GM18867 (cell line): Measurements from ENCODE around the gene TNNT3.

Experiments
- ATAC-seq: cut with Tn5 transposase; IDR thresholded peaks from one replicate; pipeline ENCODE4 v1.9.1; 2021; ENCODE audit warnings: mild to moderate bottlenecking, moderate library complexity; ENCODE audit not compliant: unreplicated experiment

Gene TNNT3

GRCh38 chr11:1947592-1948237, 28.2 kb downstream of the TNNT3 start:
- ATAC-seq: no peak

- no peak for ATAC-seq
Measured at GRCh38 chr11:1948389-1948788, 28.9 kb downstream of the TNNT3 start.

- no peak for ATAC-seq
Measured at GRCh38 chr11:1949302-1949701, 29.8 kb downstream of the TNNT3 start.

GRCh38 chr11:1949922-1950321, 30.4 kb downstream of the TNNT3 start:
- no peak for ATAC-seq

- no peak for ATAC-seq
Measured at GRCh38 chr11:1952806-1953482, 33.4 kb downstream of the TNNT3 start.

- no peak for ATAC-seq
Measured at GRCh38 chr11:1953489-1954266, 34.2 kb downstream of the TNNT3 start.

- ATAC-seq: no peak
Measured at GRCh38 chr11:1958367-1958766, 38.9 kb downstream of the TNNT3 start.

GRCh38 chr11:1959786-1960185, 40.3 kb downstream of the TNNT3 start:
- no peak for ATAC-seq

- no peak for ATAC-seq
Measured at GRCh38 chr11:1963864-1964263, 44.4 kb downstream of the TNNT3 start.

GRCh38 chr11:1964348-1964747, 44.8 kb downstream of the TNNT3 start:
- ATAC-seq: no peak

GRCh38 chr11:1964955-1965354, 45.5 kb downstream of the TNNT3 start:
- ATAC-seq: no peak

- no peak for ATAC-seq
Measured at GRCh38 chr11:1966531-1966930, 47.0 kb downstream of the TNNT3 start.

- no peak for ATAC-seq
Measured at GRCh38 chr11:1967641-1968225, 48.2 kb downstream of the TNNT3 start.

- ATAC-seq: no peak
Measured at GRCh38 chr11:1968454-1969002, 49.0 kb downstream of the TNNT3 start.

- no peak for ATAC-seq
Measured at GRCh38 chr11:1969035-1969434, 49.5 kb downstream of the TNNT3 start.

- no peak for ATAC-seq
Measured at GRCh38 chr11:1969776-1970175, 50.3 kb downstream of the TNNT3 start.

- no peak for ATAC-seq
Measured at GRCh38 chr11:1970956-1971355, 51.5 kb downstream of the TNNT3 start.

GRCh38 chr11:1975185-1975584, 55.7 kb downstream of the TNNT3 start:
- no peak for ATAC-seq

- no peak for ATAC-seq
Measured at GRCh38 chr11:1978720-1979473, 59.4 kb downstream of the TNNT3 start.

- ATAC-seq: no peak
Measured at GRCh38 chr11:1979607-1980006, 60.1 kb downstream of the TNNT3 start.
